Nephron (organoid): ENCODE data around the gene STOX2.

ENCODE experiments used
- H3K27ac Mint-ChIP-seq, 3 experiments: 2 replicates each; pipeline ENCODE4 v1.8.0; 2020; ENCODE audit warnings: mixed read lengths in 3 of 3, mild to moderate bottlenecking in 2 of 3, moderate library complexity in 1 of 3
- H3K27me3 Mint-ChIP-seq: 2 replicates; pipeline ENCODE4 v1.8.0; 2021; ENCODE audit warnings: low read depth, mild to moderate bottlenecking, moderate library complexity, mixed read lengths
- H3K36me3 Mint-ChIP-seq: 2 replicates; pipeline ENCODE4 v1.8.0; 2020; ENCODE audit warnings: low read depth, mixed read lengths
- H3K4me1 Mint-ChIP-seq: 2 replicates; pipeline ENCODE4 v1.8.0; 2020; ENCODE audit warnings: mixed read lengths
- H3K4me3 Mint-ChIP-seq, 3 experiments: 2 replicates each; pipeline ENCODE4 v1.8.0; 2020; ENCODE audit warnings: mild to moderate bottlenecking in 3 of 3, mixed read lengths in 3 of 3, moderate library complexity in 2 of 3
- H3K9me3 Mint-ChIP-seq: 2 replicates; pipeline ENCODE4 v1.8.0; 2020; ENCODE audit warnings: mixed read lengths
- TF ChIP-seq, protein P1 (sequence below), 3 experiments: fragments of 200-600 bp; sonication (generic); IDR thresholded peaks; one replicate each; pipeline ENCODE4 v1.5.0; 2021; ENCODE audit warnings: antibody characterized with exemption in 3 of 3; ENCODE audit not compliant: unreplicated experiment in 3 of 3

The STOX2 gene

DNA sequence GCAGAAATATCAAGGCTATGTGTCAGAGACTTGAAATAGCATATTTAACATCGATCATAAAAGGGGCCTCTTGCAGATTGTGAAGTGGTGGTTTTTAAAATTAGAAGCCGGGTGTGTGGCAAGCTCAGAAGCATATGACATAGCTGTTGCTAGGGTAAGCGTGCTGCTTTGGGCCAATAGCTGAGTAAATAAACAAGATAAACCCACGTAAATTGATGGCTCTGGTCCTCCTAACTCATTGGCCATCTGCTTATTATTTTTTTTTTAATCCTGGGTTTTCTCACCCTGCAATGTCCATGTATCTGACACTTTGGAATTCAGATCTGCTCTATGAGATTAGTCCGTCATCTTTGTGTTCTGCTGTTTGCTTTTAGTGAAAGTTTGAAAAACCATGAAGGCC, 32.6 kb upstream of the STOX2 start:
- no peaks in the 10 kb centered on the region for H3K9me3 Mint-ChIP-seq
- H3K4me3 Mint-ChIP-seq = no peak overlapping the region
- H3K4me1 Mint-ChIP-seq = peaks cover 19% of the 10 kb centered on the region
- TF ChIP-seq, protein P1, sequence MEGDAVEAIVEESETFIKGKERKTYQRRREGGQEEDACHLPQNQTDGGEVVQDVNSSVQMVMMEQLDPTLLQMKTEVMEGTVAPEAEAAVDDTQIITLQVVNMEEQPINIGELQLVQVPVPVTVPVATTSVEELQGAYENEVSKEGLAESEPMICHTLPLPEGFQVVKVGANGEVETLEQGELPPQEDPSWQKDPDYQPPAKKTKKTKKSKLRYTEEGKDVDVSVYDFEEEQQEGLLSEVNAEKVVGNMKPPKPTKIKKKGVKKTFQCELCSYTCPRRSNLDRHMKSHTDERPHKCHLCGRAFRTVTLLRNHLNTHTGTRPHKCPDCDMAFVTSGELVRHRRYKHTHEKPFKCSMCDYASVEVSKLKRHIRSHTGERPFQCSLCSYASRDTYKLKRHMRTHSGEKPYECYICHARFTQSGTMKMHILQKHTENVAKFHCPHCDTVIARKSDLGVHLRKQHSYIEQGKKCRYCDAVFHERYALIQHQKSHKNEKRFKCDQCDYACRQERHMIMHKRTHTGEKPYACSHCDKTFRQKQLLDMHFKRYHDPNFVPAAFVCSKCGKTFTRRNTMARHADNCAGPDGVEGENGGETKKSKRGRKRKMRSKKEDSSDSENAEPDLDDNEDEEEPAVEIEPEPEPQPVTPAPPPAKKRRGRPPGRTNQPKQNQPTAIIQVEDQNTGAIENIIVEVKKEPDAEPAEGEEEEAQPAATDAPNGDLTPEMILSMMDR (IDR thresholded peaks at IDR 0.05; ENCODE audit: unreplicated experiment in 3 of 3) = no peak
- H3K27me3 Mint-ChIP-seq = peaks cover 8% of the 10 kb centered on the region
- H3K27ac Mint-ChIP-seq = no peak overlapping the region
- no peaks in the 10 kb centered on the region for H3K36me3 Mint-ChIP-seq

DNA sequence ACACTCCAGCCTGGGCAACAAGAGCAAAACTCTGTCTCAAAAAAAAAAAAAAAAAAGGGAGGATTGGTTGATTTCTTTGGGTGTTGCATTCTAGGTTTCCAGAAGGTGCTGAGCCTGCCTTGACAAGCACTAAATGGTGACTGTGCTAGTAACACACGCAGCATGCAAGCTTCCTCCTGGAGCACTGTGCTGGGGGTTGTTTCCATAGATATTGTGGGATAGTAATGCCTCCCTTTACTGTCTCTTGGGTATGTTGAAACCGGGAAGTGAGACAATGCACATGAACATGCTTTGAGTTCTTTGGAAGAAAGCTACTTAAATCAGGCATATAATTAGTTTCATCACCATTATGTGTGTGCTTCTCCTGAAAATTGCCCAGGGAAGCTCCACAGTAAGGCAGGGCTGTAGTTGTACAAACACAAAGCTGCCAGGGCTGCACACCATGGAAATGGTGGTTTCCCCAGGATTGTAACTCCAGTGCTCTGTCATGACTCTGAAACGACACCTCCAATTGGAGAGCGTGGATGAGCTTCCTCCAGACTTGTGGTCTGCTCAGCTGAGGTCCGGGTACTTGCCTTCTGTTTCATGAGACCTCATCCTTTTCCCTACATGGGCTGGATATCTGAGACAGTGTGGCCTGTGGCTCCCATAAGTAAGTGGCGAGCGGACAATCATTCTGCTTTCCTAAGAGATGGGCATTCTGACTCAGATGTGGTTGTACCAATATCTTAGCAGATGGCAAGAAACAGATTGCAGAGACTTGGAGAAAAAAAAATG, 31.5 kb upstream of the STOX2 start:
- H3K4me1 Mint-ChIP-seq = peaks cover 19% of the 10 kb centered on the region
- H3K27ac Mint-ChIP-seq = no peak overlapping the region
- H3K36me3 Mint-ChIP-seq = no peaks in the 10 kb centered on the region
- TF ChIP-seq, protein P1 (IDR thresholded peaks at IDR 0.05; ENCODE audit: unreplicated experiment in 3 of 3) = no peak
- H3K9me3 Mint-ChIP-seq = no peaks in the 10 kb centered on the region
- no peak overlapping the region for H3K4me3 Mint-ChIP-seq
- peaks cover 8% of the 10 kb centered on the region for H3K27me3 Mint-ChIP-seq

DNA sequence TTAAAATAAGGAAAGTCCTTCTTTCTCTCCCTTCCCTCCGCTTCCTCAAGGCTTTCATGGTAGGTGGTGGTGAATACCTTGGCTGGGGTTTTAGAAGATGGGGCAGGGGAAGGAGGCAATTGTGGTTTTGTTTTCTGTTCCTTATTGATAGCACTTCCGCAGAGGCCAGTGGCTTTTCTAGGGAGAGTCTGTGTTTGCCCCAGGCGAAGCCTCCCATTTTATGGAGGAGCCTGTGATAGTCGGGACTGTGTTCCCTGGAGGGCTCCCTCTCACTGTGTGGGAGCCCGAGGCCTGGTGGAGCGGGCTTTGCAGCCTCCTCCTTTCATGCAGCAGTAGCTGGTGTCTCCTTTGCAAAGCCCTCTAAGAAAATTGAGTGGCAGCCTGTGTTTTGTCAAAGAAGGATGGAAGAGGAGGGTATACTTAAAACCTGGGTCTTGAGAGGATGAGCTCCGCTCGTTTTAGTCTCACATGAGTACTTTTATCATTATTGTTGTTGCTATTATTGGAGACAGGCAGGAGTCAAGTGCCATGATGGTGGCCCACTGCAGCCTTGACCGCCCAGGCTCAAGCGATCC, 29.8 kb upstream of the STOX2 start:
- Mint-ChIP-seq H3K27me3 (peaks cover 8% of the 10 kb centered on the region), H3K4me3 (no peak overlapping the region), H3K36me3 (no peaks in the 10 kb centered on the region), H3K27ac (no peak overlapping the region), H3K9me3 (no peaks in the 10 kb centered on the region), H3K4me1 (peaks cover 27% of the 10 kb centered on the region)
- TF ChIP-seq, protein P1 (IDR thresholded peaks at IDR 0.05; ENCODE audit: unreplicated experiment in 3 of 3) = no peak

DNA sequence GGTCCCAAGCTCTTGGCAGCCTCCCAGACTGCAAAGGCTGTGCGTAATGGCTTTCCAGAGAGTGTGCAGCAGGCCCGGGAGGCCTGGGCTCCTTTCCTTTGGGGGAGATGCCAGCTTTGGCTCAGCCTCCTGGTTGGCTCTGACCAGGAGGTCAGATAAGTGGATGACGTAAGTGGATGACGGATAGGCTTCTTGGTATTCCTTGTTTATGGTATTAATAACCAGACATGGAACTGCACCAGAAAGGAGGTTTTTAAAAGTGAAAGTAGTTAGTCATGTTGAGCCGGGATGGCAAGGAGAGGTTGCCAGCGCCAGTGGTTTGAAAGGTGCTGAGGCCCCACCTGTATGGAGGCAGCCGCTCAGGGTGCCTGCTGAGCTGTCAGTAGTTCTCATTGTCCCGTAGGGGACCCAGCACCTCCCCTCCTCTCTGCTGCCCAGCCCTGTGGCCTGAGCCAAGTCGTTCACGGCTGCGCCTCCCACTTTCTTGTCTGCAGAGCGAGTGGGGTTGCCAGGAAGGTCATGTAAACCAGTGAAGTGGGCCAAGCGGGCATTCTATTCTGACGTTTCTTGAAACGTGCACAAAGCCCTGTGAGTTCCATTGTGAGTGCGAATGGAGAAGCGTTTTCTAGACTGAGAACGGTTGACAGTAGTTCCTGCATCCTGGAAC, 28.7 kb upstream of the STOX2 start:
- no peaks in the 10 kb centered on the region for H3K36me3 Mint-ChIP-seq
- no peaks in the 10 kb centered on the region for H3K9me3 Mint-ChIP-seq
- H3K27ac Mint-ChIP-seq = peak overlapping the region; percentile 55 to 89 (median 86)
- peaks cover 27% of the 10 kb centered on the region for H3K4me1 Mint-ChIP-seq
- H3K4me3 Mint-ChIP-seq = peak overlapping the region in 2 of 3 experiments; percentile 55 to 77
- peaks cover 13% of the 10 kb centered on the region for H3K27me3 Mint-ChIP-seq
- TF ChIP-seq, protein P1 (IDR thresholded peaks at IDR 0.05; ENCODE audit: unreplicated experiment in 3 of 3) = no peak

DNA sequence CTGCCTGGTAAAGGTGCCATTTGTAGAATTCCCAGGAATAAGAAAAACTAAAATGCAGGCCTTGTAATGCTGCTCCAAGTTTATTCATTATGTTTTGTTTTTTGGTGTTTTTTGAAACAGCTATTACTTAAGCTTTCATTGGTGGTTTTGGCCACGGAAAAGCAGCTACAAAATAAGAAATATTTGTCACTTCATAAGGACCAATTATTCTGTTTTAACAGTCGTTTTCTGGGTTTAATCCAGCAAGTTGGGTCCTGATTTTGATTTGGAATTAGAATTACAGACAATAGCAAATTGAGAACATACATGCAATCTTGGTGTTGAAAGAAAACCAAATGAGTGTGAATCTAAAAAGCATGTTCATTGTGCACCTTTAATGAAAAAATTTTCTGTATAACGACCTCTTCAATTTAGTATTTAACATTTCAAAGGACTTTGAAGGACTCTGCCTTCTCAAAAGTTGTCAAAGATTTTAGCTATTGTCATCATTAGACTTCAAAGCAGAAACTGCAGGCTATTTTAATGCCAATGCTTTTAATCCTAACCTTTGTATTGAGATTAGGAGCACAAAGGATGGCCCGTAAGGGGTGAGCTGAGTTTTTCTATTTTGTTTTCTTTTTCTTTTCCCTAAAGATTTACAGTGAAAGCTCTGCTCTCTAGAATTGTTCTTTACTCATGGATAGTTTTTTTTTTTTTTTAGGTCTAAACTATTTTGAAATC, 26.7 kb upstream of the STOX2 start:
- Mint-ChIP-seq H3K36me3 (no peaks in the 10 kb centered on the region), H3K4me3 (no peak overlapping the region), H3K27me3 (peaks cover 13% of the 10 kb centered on the region), H3K27ac (no peak overlapping the region), H3K4me1 (peaks cover 44% of the 10 kb centered on the region), H3K9me3 (no peaks in the 10 kb centered on the region)
- TF ChIP-seq, protein P1 (IDR thresholded peaks at IDR 0.05; ENCODE audit: unreplicated experiment in 3 of 3) = no peak
